PC-9 (cell line): ENCODE measurements around the gene FNDC11.

Experiments used
- EZH2 ChIP-seq: fragments of 200-600 bp; sonication (generic); IDR thresholded peaks from 2 replicates; pipeline ENCODE4 v1.8.0; 2017; ENCODE audit warnings: antibody characterized with exemption, low read depth
- TF ChIP-seq, protein P1 (sequence below): fragments of 200-600 bp; sonication (generic); conservative IDR thresholded peaks from 2 replicates; pipeline ENCODE4 v1.6.1; 2017; ENCODE audit warnings: mixed run types, antibody characterized with exemption, mild to moderate bottlenecking, moderate library complexity

DNA sequence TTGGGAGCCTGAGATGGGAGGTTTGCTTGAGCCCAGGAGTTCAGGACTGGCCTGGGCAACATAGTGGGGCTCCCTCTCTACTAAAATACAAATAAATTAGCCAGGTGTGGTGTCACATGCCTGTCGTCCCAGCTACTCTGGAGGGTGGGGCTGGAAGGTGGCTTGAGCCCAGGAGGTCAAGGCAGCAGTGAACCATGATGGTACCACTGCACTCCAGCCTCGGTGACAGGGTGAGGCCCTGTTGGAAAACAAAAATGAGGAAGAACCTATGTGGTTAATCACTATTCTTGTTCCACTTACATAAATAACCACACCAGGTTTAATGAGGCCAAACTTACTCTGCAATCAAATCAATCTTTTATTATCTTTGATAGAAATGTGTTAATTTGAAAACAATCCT is 28.0 kb upstream of the FNDC11 start:
- TF ChIP-seq, protein P1, sequence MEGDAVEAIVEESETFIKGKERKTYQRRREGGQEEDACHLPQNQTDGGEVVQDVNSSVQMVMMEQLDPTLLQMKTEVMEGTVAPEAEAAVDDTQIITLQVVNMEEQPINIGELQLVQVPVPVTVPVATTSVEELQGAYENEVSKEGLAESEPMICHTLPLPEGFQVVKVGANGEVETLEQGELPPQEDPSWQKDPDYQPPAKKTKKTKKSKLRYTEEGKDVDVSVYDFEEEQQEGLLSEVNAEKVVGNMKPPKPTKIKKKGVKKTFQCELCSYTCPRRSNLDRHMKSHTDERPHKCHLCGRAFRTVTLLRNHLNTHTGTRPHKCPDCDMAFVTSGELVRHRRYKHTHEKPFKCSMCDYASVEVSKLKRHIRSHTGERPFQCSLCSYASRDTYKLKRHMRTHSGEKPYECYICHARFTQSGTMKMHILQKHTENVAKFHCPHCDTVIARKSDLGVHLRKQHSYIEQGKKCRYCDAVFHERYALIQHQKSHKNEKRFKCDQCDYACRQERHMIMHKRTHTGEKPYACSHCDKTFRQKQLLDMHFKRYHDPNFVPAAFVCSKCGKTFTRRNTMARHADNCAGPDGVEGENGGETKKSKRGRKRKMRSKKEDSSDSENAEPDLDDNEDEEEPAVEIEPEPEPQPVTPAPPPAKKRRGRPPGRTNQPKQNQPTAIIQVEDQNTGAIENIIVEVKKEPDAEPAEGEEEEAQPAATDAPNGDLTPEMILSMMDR, result no peak
- TF ChIP-seq EZH2, result no peak
